Peyer's patch (tissue), 4 donors: ENCODE results near the gene PLEKHA6. TPM values are rescaled to one million over a fixed set of nuclear protein-coding genes. Genes with fewer than 3 reads are reported as not detected.

Experiments
- DNase-seq, 3 donors: peaks; one replicate each; pipeline ENCODE4 v3.0.0-alpha.2; 2017 to 2019
- H3K27ac ChIP-seq, 4 donors: fragments of 200-600 bp; sonication (generic); one replicate each; pipeline ENCODE4 v1.5.1; 2016 to 2019
- H3K27me3 ChIP-seq, 2 donors: fragments of 200-600 bp; sonication (generic); one replicate each; pipeline ENCODE4 v1.5.1; 2019
- H3K36me3 ChIP-seq, 3 donors: fragments of 200-600 bp; sonication (generic); one replicate each; pipeline ENCODE4 v1.5.1; 2016 to 2019
- H3K4me1 ChIP-seq, 4 donors: fragments of 200-600 bp; sonication (generic); one replicate each; pipeline ENCODE4 v1.5.1; 2016 to 2019
- H3K4me3 ChIP-seq, 4 donors: fragments of 200-600 bp; sonication (generic); 1 replicate in 3 of 4; 2 replicates in 1 of 4; pipeline ENCODE4 v1.5.1; 2016 to 2019; ENCODE audit warnings: mild to moderate bottlenecking in 1 of 4
- H3K9me3 ChIP-seq, 4 donors: fragments of 200-600 bp; sonication (generic); one replicate each; pipeline ENCODE4 v1.5.1; 2016 to 2019; ENCODE audit warnings: mild to moderate bottlenecking in 1 of 4
- CTCF ChIP-seq, 6 experiments: fragments of 450-650 bp in 4 of 6; fragments of 200-600 bp in 2 of 6; sonication (generic) in 1 of 6; IDR thresholded peaks; one replicate each; pipeline ENCODE4 v1.5.1; 2017 to 2019; ENCODE audit warnings: antibody characterized with exemption in 6 of 6, mild to moderate bottlenecking in 3 of 6, moderate library complexity in 1 of 6
- POLR2A ChIP-seq, 2 donors: fragments of 450-650 bp; IDR thresholded peaks; one replicate each; pipeline ENCODE4 v1.5.1; 2017; ENCODE audit warnings: antibody characterized with exemption in 2 of 2, mild to moderate bottlenecking in 2 of 2, moderate library complexity in 2 of 2
- total RNA-seq, 4 donors: library from RNA; depleted of rRNA; stranded (reverse); fragments of >200 nt; gene quantifications; one replicate each; pipeline ENCODE4 v1.1.0, GENCODE V29; 2016

The PLEKHA6 gene
- total RNA-seq, 4 donors from 2014 or later = 57.3 to 91.6 (median 70.2) TPM

DNA sequence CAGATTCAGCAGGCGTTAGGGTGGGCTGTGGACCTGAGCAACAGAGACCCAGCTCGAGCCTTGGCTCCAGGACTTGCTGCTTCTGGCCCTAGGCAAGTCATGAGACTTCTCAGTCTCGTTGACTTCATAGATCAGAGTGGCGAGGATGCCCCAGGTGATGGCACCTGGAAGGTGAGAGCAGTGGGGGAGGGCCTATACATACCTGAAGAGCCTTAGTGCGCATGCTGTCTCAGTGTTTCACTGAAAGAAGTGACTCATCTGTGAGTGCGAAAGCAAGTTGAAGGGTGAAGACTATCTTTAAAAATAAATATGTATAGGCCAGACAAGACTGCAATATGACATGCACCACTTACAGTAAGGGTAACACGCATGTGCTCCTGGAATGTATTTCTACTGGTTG is 10.1 kb downstream of the PLEKHA6 start:
- H3K27ac ChIP-seq = peak overlapping the region in 2 of 4 donors; percentile 70 to 76
- no peaks in the 10 kb centered on the region for H3K27me3 ChIP-seq
- H3K4me3 ChIP-seq = no peak overlapping the region
- peak in 1 of 3 donors; percentile 22 for DNase-seq
- no peaks in the 10 kb centered on the region for H3K9me3 ChIP-seq
- no peaks in the 10 kb centered on the region for H3K36me3 ChIP-seq
- peaks cover 0 to 52% (median 0%) of the 10 kb centered on the region in 4 donors for H3K4me1 ChIP-seq
- TF ChIP-seq POLR2A (IDR thresholded peaks at IDR 0.05) = no peak
- no peak for TF ChIP-seq CTCF (IDR thresholded peaks at IDR 0.05)

- peak in 2 of 3 donors; percentile 71 to 73 for DNase-seq
- no peaks in the 10 kb centered on the region for H3K9me3 ChIP-seq
- TF ChIP-seq CTCF (IDR thresholded peaks at IDR 0.05) (no peak), POLR2A (IDR thresholded peaks at IDR 0.05) (no peak)
Measured at GRCh38 chr1:204348722-204349121, 11.0 kb downstream of the PLEKHA6 start.

GRCh38 chr1:204348242-204348641 is 11.5 kb downstream of the PLEKHA6 start:
- Histone ChIP-seq H3K4me1 (peaks cover 0 to 52% (median 0%) of the 10 kb centered on the region in 4 donors), H3K9me3 (no peaks in the 10 kb centered on the region), H3K27me3 (no peaks in the 10 kb centered on the region), H3K4me3 (no peak overlapping the region), H3K36me3 (no peaks in the 10 kb centered on the region), H3K27ac (peak overlapping the region in 3 of 4 donors; percentile 63 to 84 (median 76))
- peak in 2 of 3 donors; percentile 58 to 72 for DNase-seq
- TF ChIP-seq CTCF (IDR thresholded peaks at IDR 0.05) (no peak), POLR2A (IDR thresholded peaks at IDR 0.05) (no peak)

More at GRCh38 chr1:204348722-204349121, 11.0 kb downstream of the PLEKHA6 start:
- Histone ChIP-seq H3K4me1 (peaks cover 0 to 52% (median 0%) of the 10 kb centered on the region in 4 donors), H3K36me3 (no peaks in the 10 kb centered on the region), H3K27me3 (no peaks in the 10 kb centered on the region), H3K4me3 (no peak overlapping the region), H3K27ac (peak overlapping the region in 3 of 4 donors; percentile 63 to 84 (median 76))

- peaks cover 0 to 57% (median under 1%) of the 10 kb centered on the region in 4 donors for H3K4me1 ChIP-seq
- no peaks in the 10 kb centered on the region for H3K27me3 ChIP-seq
- H3K27ac ChIP-seq = peak overlapping the region in 1 of 4 donors; percentile 30
- no peaks in the 10 kb centered on the region for H3K9me3 ChIP-seq
- TF ChIP-seq CTCF (IDR thresholded peaks at IDR 0.05) = no peak
- no peak for TF ChIP-seq POLR2A (IDR thresholded peaks at IDR 0.05)
- no peak overlapping the region for H3K4me3 ChIP-seq
- no peaks in the 10 kb centered on the region for H3K36me3 ChIP-seq
- peak in 1 of 3 donors; percentile 15 for DNase-seq
Measured at GRCh38 chr1:204345941-204346645, 13.6 kb downstream of the PLEKHA6 start.

- no peaks in the 10 kb centered on the region for H3K9me3 ChIP-seq
- peak overlapping the region in 1 of 4 donors; percentile 30 for H3K27ac ChIP-seq
- no peaks in the 10 kb centered on the region for H3K36me3 ChIP-seq
- H3K4me3 ChIP-seq = no peak overlapping the region
- no peak for TF ChIP-seq CTCF (IDR thresholded peaks at IDR 0.05)
- no peak for TF ChIP-seq POLR2A (IDR thresholded peaks at IDR 0.05)
- DNase-seq = peak in 1 of 3 donors; percentile 58
- no peaks in the 10 kb centered on the region for H3K27me3 ChIP-seq
- H3K4me1 ChIP-seq = peaks cover 0 to 57% (median 1%) of the 10 kb centered on the region in 4 donors
Measured at GRCh38 chr1:204345438-204345841, 14.3 kb downstream of the PLEKHA6 start.
